ENCODE results near the gene ALPI.
A peak's percentile ranks its signal among the peaks of the same experiment; 100 is the strongest.
"Not testable (repeated sequence)": the region's sequence is repeated elsewhere in the genome, so short reads cannot be mapped to it uniquely, and the experiment has no call there.

Gene ALPI

DNA sequence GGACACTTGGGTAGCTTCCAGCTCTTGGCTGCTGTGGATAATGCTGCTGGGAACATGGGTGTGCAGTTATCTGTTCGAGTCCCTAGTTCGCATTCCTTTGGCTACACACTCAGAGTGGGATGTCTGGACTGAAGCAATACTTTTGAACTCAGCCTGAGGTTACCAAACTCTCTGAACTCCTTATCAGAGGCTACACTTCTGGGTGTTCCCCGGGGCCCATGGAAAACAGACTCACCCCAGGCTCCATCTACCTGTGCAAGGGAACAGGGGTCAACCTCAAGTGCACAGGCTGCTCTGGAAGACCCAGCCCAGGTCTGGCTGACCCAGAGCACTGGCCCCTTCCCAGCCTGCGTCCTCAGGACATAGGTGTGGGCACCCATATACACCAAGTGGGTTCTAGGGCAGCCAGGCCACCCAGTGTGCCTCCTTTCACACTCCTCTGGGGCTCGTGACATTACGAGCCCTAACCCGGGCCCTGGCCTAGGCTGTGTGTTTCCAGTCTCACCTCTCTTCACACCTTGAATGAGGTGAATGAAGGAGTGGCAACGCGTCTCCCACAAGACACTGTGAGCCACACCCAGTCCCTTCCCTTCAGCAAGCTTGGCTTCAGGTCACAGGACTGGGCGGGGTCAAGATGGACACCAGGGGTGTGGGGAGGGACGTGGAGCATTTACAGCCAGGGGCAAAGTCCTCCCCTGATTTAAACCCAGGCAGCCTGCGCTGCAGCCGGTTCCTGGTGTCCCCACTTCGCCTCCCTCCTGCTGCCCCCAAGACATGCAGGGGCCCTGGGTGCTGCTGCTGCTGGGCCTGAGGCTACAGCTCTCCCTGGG, at the start of gene ALPI:
ALPI (plus strand) TSS at position 728 of the 830 bp plus-strand sequence; CDS start at position 775, 47 bp downstream.
- DNase-seq, result no peak

DNA sequence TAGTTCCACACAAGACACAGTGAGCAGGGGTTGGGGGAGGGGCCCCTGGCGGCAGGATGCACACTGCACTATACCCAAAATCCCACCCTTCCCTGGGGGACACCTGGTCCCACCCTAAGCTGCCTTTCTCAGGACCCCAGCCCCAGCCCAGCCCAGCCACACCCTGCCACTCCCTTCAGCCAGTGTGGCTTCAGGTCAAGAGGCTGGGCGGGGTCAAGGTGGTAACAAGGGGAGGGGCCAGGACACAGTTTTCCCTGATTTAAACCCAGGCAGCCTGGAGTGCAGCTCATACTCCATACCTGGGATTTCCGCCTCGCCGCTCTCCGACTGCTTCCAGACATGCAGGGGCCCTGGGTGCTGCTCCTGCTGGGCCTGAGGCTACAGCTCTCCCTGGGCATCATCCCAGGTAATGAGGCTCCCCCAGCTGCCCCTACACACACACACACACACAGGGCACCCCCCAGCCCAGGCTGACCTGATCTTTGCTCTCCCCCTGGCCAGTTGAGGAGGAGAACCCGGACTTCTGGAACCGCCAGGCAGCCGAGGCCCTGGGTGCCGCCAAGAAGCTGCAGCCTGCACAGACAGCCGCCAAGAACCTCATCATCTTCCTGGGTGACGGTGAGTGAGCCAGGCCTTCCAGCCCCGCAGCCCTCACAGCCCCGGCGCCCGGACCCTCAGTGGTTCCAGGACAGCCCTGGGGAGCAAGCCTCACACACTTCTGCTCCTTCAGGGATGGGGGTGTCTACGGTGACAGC, 49.2 kb upstream of the ALPI start, which contains the start of gene ALPG:
ALPG (plus strand) TSS at position 289 of the 755 bp plus-strand sequence; CDS start at position 340, 51 bp downstream.
- DNase-seq, result no peak

DNA sequence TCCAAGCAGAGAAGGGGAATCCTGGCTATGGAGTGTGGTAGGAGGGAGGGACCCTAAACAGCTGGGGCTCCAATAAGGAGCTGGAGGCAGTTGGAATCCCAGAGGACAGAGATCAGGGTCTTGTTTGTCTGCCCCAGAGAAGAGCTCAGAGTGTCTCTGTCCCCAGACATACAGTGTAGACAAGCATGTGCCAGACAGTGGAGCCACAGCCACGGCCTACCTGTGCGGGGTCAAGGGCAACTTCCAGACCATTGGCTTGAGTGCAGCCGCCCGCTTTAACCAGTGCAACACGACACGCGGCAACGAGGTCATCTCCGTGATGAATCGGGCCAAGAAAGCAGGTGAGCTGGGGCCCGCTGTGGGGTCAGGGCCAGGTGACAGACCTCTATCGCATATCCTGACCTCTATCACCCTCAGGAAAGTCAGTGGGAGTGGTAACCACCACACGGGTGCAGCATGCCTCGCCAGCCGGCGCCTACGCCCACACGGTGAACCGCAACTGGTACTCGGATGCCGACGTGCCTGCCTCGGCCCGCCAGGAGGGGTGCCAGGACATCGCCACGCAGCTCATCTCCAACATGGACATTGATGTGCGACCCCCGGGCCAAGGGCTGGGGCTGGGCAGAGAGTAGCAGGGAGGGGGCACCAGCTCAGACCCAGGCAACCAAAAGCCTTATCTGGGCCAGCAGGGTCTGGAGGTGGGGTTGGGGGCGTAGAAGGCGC, 48.4 kb upstream of the ALPI start:
- DNase-seq, result not testable (repeated sequence)

DNA sequence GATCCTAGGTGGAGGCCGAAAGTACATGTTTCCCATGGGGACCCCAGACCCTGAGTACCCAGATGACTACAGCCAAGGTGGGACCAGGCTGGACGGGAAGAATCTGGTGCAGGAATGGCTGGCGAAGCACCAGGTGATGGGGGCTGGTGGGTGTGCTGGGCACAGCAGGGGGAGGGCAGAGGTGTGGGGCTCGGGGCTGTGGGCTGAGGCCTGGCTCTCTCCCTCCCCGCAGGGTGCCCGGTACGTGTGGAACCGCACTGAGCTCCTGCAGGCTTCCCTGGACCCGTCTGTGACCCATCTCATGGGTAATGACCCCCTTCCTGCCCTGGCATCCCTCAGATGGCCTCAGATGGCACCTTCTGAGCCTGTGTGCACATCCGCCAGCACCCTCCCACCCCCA, 47.7 kb upstream of the ALPI start:
- not testable (repeated sequence) for DNase-seq

DNA sequence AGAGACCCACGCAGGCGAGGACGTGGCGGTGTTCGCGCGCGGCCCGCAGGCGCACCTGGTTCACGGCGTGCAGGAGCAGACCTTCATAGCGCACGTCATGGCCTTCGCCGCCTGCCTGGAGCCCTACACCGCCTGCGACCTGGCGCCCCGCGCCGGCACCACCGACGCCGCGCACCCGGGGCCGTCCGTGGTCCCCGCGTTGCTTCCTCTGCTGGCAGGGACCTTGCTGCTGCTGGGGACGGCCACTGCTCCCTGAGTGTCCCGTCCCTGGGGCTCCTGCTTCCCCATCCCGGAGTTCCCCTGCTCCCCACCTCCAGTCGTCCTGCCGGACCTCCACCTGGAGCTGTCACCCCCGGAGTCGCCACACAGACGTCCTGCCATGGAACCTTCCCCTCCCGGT, 46.3 kb upstream of the ALPI start:
- not testable (repeated sequence) for DNase-seq

DNA sequence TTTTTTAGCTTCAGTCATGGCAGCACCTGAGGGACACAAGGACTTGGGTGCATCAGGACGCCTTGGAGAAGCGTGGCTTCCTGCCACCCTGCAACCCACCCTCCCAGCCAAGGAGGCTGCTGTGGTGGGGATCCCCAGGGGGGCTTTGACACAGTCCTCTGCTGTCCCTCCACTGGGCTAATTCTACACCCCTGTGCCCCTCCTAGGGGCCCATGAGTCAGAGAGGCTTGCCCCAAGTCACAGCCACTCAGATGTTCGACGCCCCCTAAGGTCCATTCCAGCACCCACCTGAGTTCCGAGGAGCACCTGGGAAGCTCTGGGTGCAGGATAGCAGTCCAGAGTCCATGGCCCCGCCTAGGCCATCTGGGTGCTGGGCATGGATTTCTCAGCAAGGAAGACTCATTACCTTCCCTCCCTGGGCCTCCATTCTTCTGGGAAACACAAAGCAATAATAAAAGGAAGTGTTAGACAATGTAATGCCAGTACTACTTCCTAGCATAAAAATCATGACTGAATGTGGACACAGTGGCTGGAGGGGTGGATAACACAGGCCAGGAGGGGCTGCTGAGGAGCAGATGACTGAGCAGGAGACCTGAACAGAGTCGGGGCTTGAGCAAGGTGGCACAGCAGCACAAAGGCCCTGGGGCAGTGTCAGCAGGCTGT, 45.6 kb upstream of the ALPI start:
- DNase-seq, result no peak

DNA sequence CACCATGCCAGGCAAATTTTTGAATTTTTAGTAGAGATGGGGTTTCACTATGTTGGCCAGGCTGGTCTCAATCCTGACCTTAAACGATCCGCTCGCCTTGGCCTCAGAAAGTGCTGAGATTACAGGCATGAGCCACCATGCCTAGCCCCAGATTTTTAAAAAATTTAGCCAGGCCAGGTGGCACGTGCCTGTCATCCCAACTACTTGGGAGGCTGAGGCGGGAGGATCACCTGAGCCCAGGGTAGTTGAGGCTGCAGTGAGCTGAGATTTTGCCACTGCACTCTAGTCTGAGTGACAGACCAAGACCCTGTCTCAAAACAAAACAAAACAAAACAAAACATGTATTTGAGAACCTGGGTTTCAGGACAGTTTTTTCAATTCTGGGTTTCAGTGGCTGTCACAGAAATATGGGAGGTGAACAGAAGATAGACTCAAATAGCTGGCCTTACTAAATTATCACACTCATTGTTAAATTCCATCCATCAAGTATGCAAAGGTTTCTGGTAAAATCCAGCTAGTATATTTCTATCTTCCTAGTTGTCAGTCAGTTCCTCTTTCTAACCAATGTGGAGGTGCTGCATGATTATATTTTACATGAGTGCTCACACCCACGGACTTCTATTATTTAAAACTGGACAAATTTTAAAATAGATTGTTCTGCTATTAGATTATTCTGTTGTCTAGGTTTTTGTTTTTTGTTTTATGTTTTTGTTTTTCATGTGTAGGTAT, 43.9 kb upstream of the ALPI start:
- DNase-seq, result no peak

DNA sequence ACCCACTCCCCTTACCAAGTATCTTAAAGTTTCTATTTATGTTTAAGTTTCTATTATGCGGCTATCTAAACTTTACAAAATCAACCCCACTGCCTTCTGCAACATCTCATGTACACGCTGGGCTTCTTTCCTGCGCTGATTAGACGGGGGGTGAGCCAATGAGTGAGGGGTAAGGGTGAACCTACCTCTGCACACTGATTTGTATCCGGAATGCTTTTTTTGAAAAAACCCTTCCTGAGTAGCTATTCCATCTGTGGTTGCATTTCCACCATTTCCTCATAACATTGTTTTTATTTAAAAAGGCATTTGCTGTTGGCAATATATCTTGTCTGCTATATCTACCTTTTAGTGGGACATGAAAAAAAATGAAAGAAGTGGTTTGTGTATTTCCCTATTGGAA, 43.0 kb upstream of the ALPI start:
- DNase-seq, result no peak

DNA sequence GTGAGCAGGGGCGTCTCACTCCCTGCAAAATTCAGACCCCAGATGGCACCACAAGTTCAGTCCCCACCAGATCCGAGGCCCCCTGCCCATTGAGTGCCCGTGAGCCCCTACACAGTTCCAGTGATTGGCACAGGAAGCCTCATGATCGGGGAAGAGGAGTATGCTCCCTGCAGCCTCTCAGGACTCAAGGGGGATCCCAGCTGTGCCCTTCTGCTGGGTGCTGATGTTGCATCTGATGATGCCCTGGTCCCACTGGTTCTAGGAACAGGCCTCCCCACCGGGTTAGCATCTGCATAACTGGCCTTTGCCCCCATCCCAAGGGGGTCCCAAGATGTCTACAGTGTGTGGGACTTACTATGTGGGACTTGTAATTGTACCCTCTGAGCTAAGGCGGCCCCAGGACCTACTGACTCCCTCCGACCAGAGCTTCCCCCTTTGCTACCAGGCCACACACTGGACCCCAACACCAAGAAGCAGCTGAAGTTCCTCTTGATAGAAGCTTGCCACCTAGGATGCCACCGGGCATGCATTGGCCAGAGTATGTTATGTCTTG, 40.7 kb upstream of the ALPI start:
- no peak for DNase-seq

DNA sequence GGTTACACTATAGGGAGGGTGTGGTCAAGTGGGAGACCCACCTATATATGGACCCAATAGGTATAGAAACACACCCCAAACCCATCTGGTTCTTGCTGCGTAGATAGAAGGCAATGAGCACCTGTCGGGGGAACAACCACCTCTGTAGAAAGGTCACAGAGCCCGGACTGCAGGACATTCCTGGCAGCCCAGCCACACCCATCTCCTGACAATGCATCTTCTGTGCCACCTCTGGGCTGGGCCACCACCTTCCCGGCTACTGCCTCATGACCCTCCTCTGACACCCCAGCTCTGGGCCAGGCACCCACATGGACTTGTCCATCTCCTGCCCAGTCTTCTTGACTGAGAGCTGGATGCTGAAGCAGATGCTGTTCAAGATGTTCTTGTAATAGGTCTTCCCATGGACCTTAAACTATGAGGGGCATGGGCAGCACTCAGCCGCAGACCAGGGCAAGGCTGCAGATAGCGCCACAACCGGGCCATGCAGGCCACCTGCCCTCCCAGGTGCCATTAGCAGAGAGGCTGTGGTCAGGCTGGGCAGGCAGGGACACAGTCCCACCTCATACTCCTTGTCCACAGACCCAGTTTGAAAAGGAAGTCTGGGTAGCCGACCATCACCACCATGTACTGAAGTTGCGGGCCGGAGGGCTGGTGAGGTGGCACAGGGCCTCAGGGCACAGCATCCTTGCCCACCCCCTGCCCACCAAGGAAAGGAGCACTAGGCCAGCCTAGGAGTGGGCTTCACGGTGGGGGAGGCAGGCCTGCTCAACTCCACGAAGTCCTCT, 40.0 kb upstream of the ALPI start:
- DNase-seq, result no peak

DNA sequence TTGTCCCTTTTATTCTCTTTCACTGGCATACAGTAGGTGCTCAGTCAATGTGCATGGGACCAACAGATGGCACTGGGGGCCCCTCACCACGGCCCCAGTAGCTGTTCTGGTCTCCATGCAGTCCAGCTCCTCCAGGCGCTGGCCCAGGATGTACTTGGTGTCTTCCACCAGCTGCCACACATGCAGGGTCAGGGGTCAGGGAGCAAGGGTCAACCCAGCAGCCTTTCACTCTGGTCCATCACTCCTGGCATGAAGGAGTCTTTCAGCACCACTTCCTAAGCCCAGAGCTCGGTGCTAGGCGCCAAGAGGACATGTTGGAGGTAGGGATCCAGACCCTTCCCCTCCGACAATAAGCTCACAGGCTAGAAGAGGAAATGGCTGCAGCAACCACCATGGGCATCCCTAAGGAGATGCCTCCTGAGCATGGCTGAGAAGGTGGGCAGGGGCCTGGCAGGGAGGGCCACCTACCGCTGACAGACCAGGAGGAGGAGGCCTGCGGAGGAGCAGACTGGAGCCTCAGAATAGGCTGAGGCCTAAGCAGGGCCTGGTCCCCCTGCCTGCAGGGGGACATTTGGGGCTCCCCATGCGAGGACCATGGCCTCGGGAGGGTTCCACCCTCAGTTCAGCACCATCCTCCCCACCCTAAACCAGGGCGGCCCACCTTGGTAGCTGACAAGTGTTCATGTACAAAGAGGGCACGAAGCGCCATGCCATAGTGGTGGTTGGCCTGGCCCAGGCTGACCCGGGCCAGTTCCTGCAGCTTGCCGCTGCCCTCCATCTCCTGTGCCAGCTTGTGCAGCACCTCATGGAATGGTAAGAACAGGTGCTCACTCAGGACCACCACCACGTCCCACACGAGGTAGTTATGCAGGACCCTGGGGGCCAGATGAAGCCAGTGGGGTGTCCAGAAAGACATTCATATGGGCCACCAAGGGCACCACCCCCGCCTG, 39.2 kb upstream of the ALPI start:
- DNase-seq, result no peak

DNA sequence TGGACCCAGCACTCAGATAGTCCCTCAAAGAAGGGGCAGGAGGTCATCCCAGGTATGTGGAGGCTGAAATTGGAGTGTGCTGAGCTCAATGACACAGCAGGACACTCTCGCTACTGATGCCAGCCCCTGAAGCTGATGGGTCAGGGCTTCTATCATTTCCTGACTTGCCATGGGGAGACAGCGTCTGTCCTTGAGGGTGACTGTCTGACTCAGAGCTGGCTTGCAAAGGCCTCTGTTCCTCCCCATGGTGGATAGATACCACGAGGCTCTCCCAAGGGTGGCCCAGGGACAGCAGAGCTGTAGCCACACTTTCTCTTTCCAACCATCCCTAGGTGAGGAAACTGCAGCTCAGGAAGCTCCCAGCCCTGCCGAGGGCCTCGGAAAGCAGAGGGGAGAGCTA, 38.5 kb upstream of the ALPI start:
- DNase-seq, result no peak

DNA sequence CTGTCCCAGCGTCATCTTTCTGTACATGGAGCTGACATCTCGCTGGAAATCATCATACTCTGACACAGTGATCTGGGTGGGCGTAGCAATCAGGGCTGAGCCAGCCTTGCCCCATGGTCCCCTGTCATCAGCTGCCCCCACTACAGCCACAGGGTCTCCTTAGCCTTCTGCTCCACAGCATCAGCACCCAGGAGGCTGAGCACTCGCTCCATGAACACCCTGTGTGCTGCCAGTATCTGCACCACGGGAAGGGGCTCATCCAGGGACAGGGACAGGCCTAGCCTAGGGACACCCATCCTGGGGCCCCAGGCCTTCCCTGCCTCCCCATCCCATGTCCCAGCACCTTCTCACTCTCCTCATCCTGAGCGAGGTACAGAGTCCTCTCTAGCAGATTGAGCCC, 37.9 kb upstream of the ALPI start:
- no peak for DNase-seq

DNA sequence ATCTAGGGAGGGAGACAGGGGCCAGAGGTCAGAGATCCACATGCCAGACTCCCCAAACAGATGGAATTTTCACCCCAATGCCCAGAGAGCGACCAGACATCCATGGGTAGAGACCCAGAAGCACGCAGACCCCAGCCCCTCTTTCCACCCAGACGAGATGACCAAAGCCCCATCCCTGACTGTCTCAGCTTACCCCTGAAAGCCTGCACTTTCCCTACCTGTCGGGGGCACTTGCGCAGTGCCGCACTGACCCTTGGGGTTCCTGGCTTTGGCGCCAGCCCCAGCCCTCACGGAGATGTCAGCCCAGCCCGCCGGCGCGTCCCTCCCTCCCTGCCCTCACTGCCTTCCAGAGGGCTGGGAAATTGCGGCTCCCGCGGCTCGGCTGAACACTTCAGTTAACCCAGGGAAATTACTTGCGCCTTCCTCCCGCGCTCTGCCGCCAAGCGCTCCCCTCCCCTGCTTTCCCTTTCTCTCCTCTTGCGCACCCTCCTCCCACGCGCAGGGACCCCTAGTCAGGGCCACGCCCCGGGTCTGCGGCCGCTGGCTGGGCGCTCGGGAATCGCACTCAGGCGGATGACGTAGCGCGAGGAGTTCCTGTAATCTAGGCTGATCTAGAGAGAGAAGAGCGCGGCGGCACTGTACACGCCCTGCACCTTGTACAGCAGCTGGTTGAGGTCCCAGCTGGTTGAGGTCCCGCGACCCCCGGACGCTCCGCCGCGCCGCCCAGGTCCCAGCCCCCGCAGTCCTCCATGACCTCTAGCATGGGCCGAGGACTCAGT, 37.3 kb upstream of the ALPI start:
- DNase-seq, result peak; percentile 81

DNA sequence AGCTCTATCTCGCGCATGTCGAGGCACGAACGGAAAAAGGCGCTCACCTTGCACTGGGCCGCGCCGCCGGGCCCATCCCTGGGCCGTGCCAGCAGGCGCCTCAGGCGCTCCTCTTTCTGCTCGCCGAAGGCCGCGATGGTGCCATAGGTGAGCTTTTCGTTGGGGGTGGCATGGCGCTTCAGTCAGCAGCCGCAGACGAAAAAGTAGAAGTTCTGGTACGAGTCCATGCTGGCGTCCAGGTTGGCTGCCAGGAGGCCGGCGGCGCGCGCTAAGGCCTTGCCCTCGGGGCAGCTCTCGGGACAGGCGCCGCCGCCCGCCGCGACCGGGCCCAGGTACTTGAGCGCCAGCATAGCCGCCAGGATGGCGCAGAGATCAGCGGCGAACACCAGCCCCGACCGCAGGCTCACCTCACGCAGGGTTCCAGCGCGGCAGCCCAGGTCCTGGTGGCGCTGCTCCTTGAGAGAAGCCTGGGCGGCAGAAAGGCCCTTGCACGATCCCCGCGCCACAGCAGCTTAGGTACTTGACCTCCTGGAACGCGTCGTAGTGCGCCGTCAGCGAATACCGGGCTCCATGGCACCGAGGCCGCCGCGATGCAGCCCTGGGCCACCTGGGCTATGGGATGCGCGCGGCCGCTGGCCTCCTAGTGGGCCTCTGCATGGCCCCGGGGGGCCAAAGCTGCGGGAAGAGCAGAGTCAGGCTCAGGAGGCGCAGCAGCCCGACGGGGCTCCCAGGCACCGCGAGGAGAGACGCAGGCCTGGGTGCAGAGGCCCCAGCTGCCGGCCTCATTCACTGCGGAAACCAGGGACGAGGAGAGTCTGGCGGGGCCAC, 36.5 kb upstream of the ALPI start:
- peak; percentile 60 for DNase-seq

DNA sequence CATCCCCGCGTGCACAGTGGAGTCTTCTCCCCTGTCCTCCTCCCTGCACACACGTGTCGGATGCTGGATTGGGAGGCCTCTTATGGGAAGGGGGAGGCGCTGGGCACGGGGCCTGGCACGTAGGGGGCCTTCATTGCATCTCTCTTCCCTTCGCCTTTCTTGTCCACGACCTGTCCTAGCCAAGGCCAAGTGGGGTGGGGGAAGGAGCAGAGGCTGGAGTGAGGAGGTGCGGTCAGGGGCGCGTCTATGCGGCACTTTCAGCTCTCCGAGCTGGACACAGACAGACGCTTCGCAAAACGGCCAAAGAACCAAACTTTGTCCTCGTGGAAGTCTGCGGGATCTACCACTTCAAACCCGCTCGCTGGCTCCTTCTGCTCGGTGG, 35.9 kb upstream of the ALPI start:
- no peak for DNase-seq

DNA sequence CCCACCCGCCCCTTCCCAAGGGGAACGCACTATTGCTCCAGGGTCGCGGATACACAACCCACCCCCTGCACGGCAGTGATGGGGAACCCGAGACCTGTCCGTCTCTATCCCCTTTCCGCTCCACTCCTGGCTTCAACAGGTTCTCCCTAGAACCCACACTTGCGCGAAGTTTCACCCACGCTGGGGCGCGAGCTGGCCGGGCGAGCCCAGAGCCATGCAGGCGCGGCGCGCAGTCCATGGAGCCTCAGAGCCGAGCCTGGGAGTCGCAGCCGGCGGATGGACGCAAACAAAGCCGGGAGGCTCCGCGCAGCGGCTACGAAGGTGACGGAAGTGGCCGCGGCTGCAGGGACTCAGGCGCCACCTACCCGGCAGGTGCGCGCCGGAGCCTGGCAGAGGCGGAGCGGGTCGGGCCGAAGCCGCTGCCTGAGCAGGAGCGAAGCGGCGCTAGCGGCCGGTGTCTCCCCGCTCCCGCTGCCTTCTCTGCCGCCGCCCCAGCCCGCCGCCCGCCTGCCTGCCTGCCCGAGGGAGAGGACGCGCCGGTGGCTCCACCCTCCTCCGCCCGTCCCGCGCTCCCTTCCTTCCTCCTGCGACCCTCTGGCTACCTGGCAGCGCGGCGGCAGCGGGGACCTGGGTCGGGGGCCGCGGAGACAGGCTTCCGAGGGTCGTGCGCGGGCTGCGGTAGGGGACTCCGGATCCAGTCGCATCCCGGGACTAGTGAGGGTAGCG, 35.3 kb upstream of the ALPI start:
- peak; percentile 34 for DNase-seq
